Rectal smooth muscle tissue (tissue), 1 donor: ENCODE data around the gene SRCAP.

Experiments
- H3K27ac ChIP-seq: one replicate; pipeline ENCODE4 v1.7.0; 2013; ENCODE audit warnings: low read depth, low read length, inconsistent platforms
- H3K27me3 ChIP-seq: one replicate; pipeline ENCODE4 v1.7.0; 2013; ENCODE audit warnings: low read length; ENCODE audit not compliant: control insufficient read depth, insufficient read depth
- H3K36me3 ChIP-seq: one replicate; pipeline ENCODE4 v1.7.0; 2013; ENCODE audit warnings: low read length; ENCODE audit not compliant: control insufficient read depth, insufficient read depth
- H3K4me1 ChIP-seq: one replicate; pipeline ENCODE4 v1.7.0; 2013; ENCODE audit warnings: low read length; ENCODE audit not compliant: control insufficient read depth, insufficient read depth
- H3K4me3 ChIP-seq: one replicate; pipeline ENCODE4 v1.7.0; 2013; ENCODE audit warnings: low read length
- H3K9ac ChIP-seq: one replicate; pipeline ENCODE4 v1.7.0; 2013; ENCODE audit warnings: low read length

SRCAP gene

GRCh38 chr16:30667361-30667905 lies 31.5 kb upstream of the SRCAP start:
- Histone ChIP-seq H3K9ac (no peak overlapping the region), H3K36me3 (peaks cover 57% of the 10 kb centered on the region), H3K27ac (no peak overlapping the region), H3K4me3 (no peak overlapping the region), H3K27me3 (no peaks in the 10 kb centered on the region), H3K4me1 (no peaks in the 10 kb centered on the region)

DNA sequence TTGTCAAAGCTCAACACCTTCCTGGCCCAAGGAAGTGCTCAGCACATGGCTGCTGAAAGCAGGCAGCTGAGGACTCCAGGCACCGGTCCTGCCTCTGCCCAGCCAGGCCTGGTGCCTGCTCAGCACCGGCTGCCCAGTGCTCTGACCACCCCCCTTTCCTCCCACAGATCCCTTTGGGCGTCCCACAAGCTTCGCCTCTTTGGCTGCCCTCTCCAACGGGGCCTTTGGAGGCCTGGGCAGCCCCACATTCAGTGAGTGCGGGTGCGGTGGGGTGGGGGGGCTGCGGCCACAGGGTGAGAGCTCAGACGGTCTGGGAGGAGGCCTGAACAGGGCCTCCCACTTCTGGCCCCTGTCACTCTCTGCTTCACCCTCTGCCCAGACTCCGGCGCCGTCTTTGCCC lies 30.6 kb upstream of the SRCAP start:
- Histone ChIP-seq H3K4me3 (no peak overlapping the region), H3K27ac (no peak overlapping the region), H3K4me1 (no peaks in the 10 kb centered on the region), H3K9ac (no peak overlapping the region), H3K27me3 (no peaks in the 10 kb centered on the region), H3K36me3 (peaks cover 49% of the 10 kb centered on the region)

GRCh38 chr16:30669026-30669902 lies 29.7 kb upstream of the SRCAP start:
- Histone ChIP-seq H3K36me3 (peaks cover 44% of the 10 kb centered on the region), H3K4me1 (no peaks in the 10 kb centered on the region), H3K9ac (no peak overlapping the region), H3K27me3 (no peaks in the 10 kb centered on the region), H3K4me3 (no peak overlapping the region), H3K27ac (no peak overlapping the region)

DNA sequence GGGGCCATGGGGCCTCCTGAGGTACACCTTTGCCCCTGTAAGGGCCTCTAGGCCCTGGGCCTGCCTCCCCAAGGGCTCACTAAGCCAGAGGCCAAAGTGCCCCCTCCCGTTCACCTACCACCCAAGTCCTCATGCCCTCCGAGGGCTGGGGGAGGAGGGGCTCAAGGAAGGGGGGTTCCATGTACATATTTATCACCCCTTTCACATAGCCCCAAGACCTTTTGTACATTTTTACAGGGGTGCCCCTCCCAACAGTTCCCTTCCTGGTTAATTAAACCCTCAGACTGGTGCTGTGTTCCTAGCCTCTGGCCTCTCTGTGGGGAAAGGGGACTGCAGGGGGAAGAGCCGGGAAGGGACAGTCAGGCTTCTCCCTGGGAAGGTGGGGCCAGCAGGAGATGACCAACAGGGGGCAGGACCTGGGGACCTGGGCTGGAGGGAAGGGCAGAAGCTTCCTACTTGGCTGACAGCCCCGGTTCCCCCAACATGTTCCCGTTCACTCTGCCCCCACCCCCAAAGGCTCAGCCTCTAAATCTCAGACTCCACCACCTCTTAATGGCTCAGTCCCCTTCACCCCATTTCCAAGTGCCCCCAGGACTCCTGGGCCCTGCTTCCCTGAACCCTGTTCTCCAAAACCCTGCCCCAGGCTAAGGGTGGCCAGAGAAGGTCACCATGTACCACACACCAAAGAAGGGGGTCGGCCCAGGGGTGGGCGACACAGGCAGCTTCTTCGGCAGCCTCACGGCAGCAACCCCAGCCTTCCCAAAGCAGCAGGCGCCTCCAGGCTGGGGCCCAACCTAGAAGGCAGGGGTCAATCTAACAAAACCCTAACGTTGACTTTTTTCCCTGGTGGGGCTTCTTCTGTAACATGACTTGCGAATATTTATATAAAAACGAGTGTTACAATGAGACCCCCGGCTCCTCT lies 28.8 kb upstream of the SRCAP start:
- H3K27ac ChIP-seq = no peak overlapping the region
- no peak overlapping the region for H3K4me3 ChIP-seq
- no peaks in the 10 kb centered on the region for H3K4me1 ChIP-seq
- no peak overlapping the region for H3K9ac ChIP-seq
- H3K27me3 ChIP-seq = no peaks in the 10 kb centered on the region
- peaks cover 36% of the 10 kb centered on the region for H3K36me3 ChIP-seq

DNA sequence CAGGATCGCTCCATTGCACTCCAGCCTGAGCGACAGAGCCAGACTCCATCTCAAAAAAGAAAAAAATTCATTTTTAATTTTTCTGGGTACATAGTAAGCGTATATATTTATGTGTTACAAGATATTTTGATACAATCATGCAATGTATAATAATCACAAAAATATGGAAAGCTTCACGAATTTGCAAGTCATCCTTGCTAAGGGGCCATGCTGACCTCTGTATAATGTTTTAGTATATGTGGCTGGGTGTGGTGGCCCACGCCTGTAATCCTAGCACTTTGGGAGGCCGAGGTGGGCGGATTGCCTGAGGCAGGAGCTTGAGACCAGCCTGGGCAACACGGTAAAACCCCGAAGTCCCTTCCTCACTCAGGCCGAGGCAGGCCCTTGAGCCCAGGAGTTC lies 23.8 kb upstream of the SRCAP start:
- H3K4me3 ChIP-seq = no peak overlapping the region
- H3K36me3 ChIP-seq = peaks cover 1% of the 10 kb centered on the region
- no peak overlapping the region for H3K9ac ChIP-seq
- H3K27me3 ChIP-seq = no peaks in the 10 kb centered on the region
- H3K27ac ChIP-seq = no peak overlapping the region
- no peaks in the 10 kb centered on the region for H3K4me1 ChIP-seq

GRCh38 chr16:30677931-30678585 lies 20.9 kb upstream of the SRCAP start:
- no peak overlapping the region for H3K27ac ChIP-seq
- no peak overlapping the region for H3K4me3 ChIP-seq
- no peaks in the 10 kb centered on the region for H3K36me3 ChIP-seq
- no peaks in the 10 kb centered on the region for H3K4me1 ChIP-seq
- no peaks in the 10 kb centered on the region for H3K27me3 ChIP-seq
- no peak overlapping the region for H3K9ac ChIP-seq

DNA sequence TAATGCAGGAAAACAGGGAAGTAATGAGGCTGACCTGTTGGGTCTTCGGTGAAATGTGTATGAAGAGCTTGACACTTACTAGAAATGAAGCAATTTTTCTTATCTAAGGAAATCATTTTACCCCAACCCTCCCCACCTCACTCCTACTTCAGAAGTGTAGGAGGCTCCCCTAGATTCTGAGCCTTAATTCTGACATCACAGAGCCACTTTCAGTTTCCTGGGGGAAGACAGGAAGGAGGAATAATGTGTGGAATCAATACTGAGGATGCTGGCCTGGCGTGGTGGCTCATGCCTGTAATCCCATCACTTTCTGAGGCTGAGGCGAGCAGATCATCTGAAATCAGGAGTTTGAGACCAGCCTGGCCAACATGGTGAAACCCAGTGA lies 20.4 kb upstream of the SRCAP start:
- Histone ChIP-seq H3K9ac (no peak overlapping the region), H3K27me3 (no peaks in the 10 kb centered on the region), H3K4me3 (no peak overlapping the region), H3K36me3 (no peaks in the 10 kb centered on the region), H3K4me1 (no peaks in the 10 kb centered on the region), H3K27ac (no peak overlapping the region)

GRCh38 chr16:30680326-30680725 lies 18.6 kb upstream of the SRCAP start:
- Histone ChIP-seq H3K4me1 (no peaks in the 10 kb centered on the region), H3K9ac (no peak overlapping the region), H3K27me3 (no peaks in the 10 kb centered on the region), H3K27ac (no peak overlapping the region), H3K4me3 (no peak overlapping the region), H3K36me3 (no peaks in the 10 kb centered on the region)

GRCh38 chr16:30688701-30689100 lies 10.3 kb upstream of the SRCAP start:
- Histone ChIP-seq H3K4me3 (no peak overlapping the region), H3K27me3 (no peaks in the 10 kb centered on the region), H3K4me1 (no peaks in the 10 kb centered on the region), H3K27ac (no peak overlapping the region), H3K9ac (no peak overlapping the region), H3K36me3 (no peaks in the 10 kb centered on the region)

DNA sequence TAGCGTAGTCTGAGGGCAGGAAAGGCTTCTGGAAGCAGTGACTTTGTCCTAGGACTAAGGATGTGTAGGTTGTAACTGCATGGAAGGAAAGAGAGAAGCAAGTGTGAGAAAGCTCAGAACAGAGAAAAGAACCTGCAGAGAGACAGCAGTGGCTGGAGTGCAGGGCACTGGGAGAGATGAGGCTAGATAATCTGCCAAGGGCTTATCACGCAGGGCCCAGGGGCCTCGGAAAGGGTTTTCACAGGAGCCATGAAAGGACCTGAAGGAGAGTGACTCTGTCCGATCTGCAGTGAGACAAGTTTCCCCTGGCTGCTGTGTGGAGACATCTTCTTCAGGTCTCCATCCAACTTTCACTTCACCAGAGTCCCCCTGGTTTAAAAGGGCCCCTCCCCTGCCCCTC lies 7.1 kb upstream of the SRCAP start:
- no peak overlapping the region for H3K4me3 ChIP-seq
- no peaks in the 10 kb centered on the region for H3K27me3 ChIP-seq
- no peaks in the 10 kb centered on the region for H3K36me3 ChIP-seq
- H3K4me1 ChIP-seq = no peaks in the 10 kb centered on the region
- H3K9ac ChIP-seq = no peak overlapping the region
- H3K27ac ChIP-seq = no peak overlapping the region

- H3K27ac ChIP-seq = no peak overlapping the region
- no peak overlapping the region for H3K4me3 ChIP-seq
- no peak overlapping the region for H3K9ac ChIP-seq
- H3K36me3 ChIP-seq = no peaks in the 10 kb centered on the region
- H3K4me1 ChIP-seq = no peaks in the 10 kb centered on the region
- H3K27me3 ChIP-seq = no peaks in the 10 kb centered on the region
Measured at GRCh38 chr16:30692396-30693064, 6.4 kb upstream of the SRCAP start.
